Right atrium auricular region (tissue), 2 donors: ENCODE measurements around the gene CNTNAP2. TPM values are rescaled to one million over a fixed set of nuclear protein-coding genes. Genes with fewer than 3 reads are reported as not detected.
"Not testable (repeated sequence)": the region's sequence is repeated elsewhere in the genome, so short reads cannot be mapped to it uniquely, and the experiment has no call there.

Source experiments
- DNase-seq: peaks from one replicate; pipeline ENCODE4 v3.0.0-alpha.2; 2019; ENCODE audit warnings: low spot score
- H3K27ac ChIP-seq, 2 donors: fragments of 200-600 bp; sonication (generic); 1 replicate in 1 of 2; 2 replicates in 1 of 2; pipeline ENCODE4 v1.5.1; 2016 to 2019
- H3K27me3 ChIP-seq, 2 donors: fragments of 200-600 bp; sonication (generic); one replicate each; pipeline versions ENCODE4 v1.5.1 to v1.6.0; 2017 to 2019
- H3K36me3 ChIP-seq: fragments of 200-600 bp; sonication (generic); one replicate; pipeline ENCODE4 v1.5.1; 2016
- H3K4me1 ChIP-seq, 2 donors: fragments of 200-600 bp; sonication (generic); one replicate each; pipeline versions ENCODE4 v1.5.1 to v1.6.0; 2017 to 2019
- H3K4me3 ChIP-seq, 2 donors: fragments of 200-600 bp; sonication (generic); 1 replicate in 1 of 2; 2 replicates in 1 of 2; pipeline ENCODE4 v1.5.1; 2017 to 2019; ENCODE audit warnings: mild to moderate bottlenecking in 1 of 2, moderate library complexity in 1 of 2
- H3K9me3 ChIP-seq, 2 donors: fragments of 200-600 bp; sonication (generic); one replicate each; pipeline ENCODE4 v1.5.1; 2019
- CTCF ChIP-seq, 2 donors: fragments of 200-600 bp; sonication (generic); IDR thresholded peaks; one replicate each; pipeline ENCODE4 v1.5.1; 2019; ENCODE audit warnings: antibody characterized with exemption in 2 of 2
- total RNA-seq, 2 donors: library from RNA; depleted of rRNA; stranded (reverse); fragments of >200 nt; gene quantifications; one replicate each; pipeline ENCODE4 v1.1.0, GENCODE V29; 2016

CNTNAP2 gene
- total RNA-seq, 2 donors from 2014 or later: 1.1 to 1.7 TPM

DNA sequence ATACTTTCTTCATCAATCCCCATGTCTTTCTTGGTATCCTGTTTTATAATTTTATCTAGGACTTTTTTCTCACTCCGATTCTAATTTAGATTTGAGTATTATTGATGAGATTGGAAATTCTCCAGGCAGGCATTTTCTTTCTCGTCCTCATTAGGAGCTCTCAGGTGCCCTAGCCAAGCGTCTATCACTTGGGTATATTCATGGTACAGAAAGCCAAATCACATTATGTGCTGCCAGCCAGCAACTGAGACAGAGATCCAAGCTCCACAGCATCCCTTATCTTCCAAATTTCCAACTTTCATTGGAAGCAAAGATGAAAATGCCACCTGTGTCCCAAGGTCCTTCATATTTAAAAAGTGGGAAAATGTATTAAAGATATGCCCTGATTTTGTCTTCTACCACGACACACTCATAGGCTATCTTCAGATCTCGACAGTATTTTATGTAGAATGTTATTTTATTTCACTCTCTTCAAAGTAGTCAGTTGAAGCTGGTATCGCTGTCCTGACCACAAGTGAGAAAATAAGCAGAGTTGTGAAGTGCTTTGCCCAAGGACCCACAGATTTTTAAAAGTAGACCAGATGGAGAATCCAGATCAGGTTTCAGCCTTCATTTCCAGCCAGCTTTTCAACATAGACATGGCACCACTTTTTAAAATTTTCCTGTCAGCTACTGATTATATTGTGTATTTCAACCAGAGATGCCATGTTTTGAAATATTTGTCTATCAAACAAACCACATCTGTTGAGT, 773.4 kb downstream of the CNTNAP2 start:
- TF ChIP-seq CTCF (IDR thresholded peaks at IDR 0.05): no peak
- Histone ChIP-seq H3K27ac (no peak overlapping the region), H3K27me3 (no peaks in the 10 kb centered on the region), H3K36me3 (no peaks in the 10 kb centered on the region), H3K4me3 (no peak overlapping the region), H3K4me1 (no peaks in the 10 kb centered on the region), H3K9me3 (no peaks in the 10 kb centered on the region)
- DNase-seq: no peak

DNA sequence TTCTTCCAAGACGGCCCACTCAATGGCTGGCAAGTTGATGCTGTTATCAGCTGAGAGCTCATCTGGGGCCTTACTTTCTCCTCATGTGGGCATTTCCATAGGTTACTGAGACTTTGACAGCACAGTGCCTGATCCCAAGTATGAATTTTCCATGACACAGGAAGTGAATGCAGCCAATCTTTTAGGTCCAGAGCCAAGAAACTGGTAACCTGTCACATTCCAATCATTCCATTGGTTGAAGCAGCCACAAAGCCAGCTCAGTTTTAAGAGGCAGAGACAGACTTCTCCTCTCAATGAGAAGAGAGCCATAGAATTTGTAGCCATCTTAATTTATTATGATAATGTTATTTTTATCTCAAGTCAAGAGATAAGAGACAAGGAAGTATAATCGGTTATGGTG, 775.5 kb downstream of the CNTNAP2 start:
- no peaks in the 10 kb centered on the region for H3K36me3 ChIP-seq
- no peak for DNase-seq
- H3K9me3 ChIP-seq: no peaks in the 10 kb centered on the region
- no peak for TF ChIP-seq CTCF (IDR thresholded peaks at IDR 0.05)
- no peak overlapping the region for H3K27ac ChIP-seq
- H3K27me3 ChIP-seq: no peaks in the 10 kb centered on the region
- no peak overlapping the region for H3K4me3 ChIP-seq
- H3K4me1 ChIP-seq: no peaks in the 10 kb centered on the region

- H3K27ac ChIP-seq: no peak overlapping the region
- no peak overlapping the region for H3K4me3 ChIP-seq
- H3K9me3 ChIP-seq: no peaks in the 10 kb centered on the region
- no peaks in the 10 kb centered on the region for H3K27me3 ChIP-seq
- no peaks in the 10 kb centered on the region for H3K36me3 ChIP-seq
- DNase-seq: no peak
- TF ChIP-seq CTCF (IDR thresholded peaks at IDR 0.05): no peak
- H3K4me1 ChIP-seq: no peaks in the 10 kb centered on the region
These were observed 778.3 kb downstream of the CNTNAP2 start for GRCh38 chr7:146894927-146895326.

- Histone ChIP-seq H3K9me3 (no peaks in the 10 kb centered on the region), H3K36me3 (no peaks in the 10 kb centered on the region)
These were observed 785.7 kb downstream of the CNTNAP2 start for GRCh38 chr7:146902266-146902665.

GRCh38 chr7:146902728-146903127, 786.1 kb downstream of the CNTNAP2 start:
- H3K9me3 ChIP-seq: no peaks in the 10 kb centered on the region
- no peaks in the 10 kb centered on the region for H3K27me3 ChIP-seq
- no peak for DNase-seq
- TF ChIP-seq CTCF (IDR thresholded peaks at IDR 0.05): no peak
- no peaks in the 10 kb centered on the region for H3K36me3 ChIP-seq
- H3K27ac ChIP-seq: no peak overlapping the region
- no peaks in the 10 kb centered on the region for H3K4me1 ChIP-seq
- H3K4me3 ChIP-seq: no peak overlapping the region

More at GRCh38 chr7:146902266-146902665, 785.7 kb downstream of the CNTNAP2 start:
- no peaks in the 10 kb centered on the region for H3K27me3 ChIP-seq
- no peak for DNase-seq
- TF ChIP-seq CTCF (IDR thresholded peaks at IDR 0.05): no peak
- no peaks in the 10 kb centered on the region for H3K4me1 ChIP-seq
- H3K27ac ChIP-seq: no peak overlapping the region
- no peak overlapping the region for H3K4me3 ChIP-seq

- H3K4me3 ChIP-seq, DNase-seq, H3K9me3 ChIP-seq, H3K36me3 ChIP-seq, H3K27me3 ChIP-seq, H3K27ac ChIP-seq, H3K4me1 ChIP-seq: not testable (repeated sequence)
These were observed 789.1 kb downstream of the CNTNAP2 start for GRCh38 chr7:146905746-146906145.
